ENCODE results near the gene LDLRAD3. TPM values are rescaled to one million over a fixed set of nuclear protein-coding genes. Genes with fewer than 3 reads are reported as not detected.

The LDLRAD3 gene
- total RNA-seq, 1 experiment from 2014 or later: 55.7 TPM

GRCh38 chr11:35918716-35919115 lies 25.1 kb upstream of the LDLRAD3 start:
- Mint-ChIP-seq H3K27ac (ENCODE audit: low read depth, unreplicated experiment) (no peak overlapping the region), H3K36me3 (ENCODE audit: insufficient read depth, unreplicated experiment) (peaks cover 6% of the 10 kb centered on the region), H3K9me3 (ENCODE audit: unreplicated experiment) (no peaks in the 10 kb centered on the region), H3K27me3 (ENCODE audit: insufficient read depth, unreplicated experiment) (no peaks in the 10 kb centered on the region), H3K4me1 (ENCODE audit: insufficient read depth, unreplicated experiment) (peaks cover 27% of the 10 kb centered on the region), H3K4me3 (ENCODE audit: unreplicated experiment) (no peak overlapping the region)
- POLR2A ChIA-PET: interaction anchor here (0.6 to 2.1 kb wide), 5 partner anchors 8 to 25 kb away, joined by 3 to 17 read pairs (median 4); no protein-coding TSS in a partner anchor
- TF ChIP-seq CTCF (IDR thresholded peaks at IDR 0.05; ENCODE audit: unreplicated experiment): no peak
- DNase-seq (ENCODE audit: unreplicated experiment): no peak
- CTCF ChIA-PET: interaction anchor here (1.4 kb wide), 1 partner anchor 25 kb away, joined by 3 read pairs; no protein-coding TSS in a partner anchor
- BruUV-seq (replicated peaks): no TSS peak
- intact Hi-C loops (cut with micrococcal nuclease): no loop called here

- no TSS peak for BruUV-seq (replicated peaks)
- ChIA-PET CTCF (interaction anchor here (1.4 to 1.6 kb wide), 2 partner anchors 11 to 25 kb away, joined by 3 to 6 read pairs; no protein-coding TSS in a partner anchor), POLR2A (interaction anchor here (0.7 to 2.1 kb wide), 7 partner anchors 8 to 47 kb away, joined by 3 to 17 read pairs (median 3); no protein-coding TSS in a partner anchor)
Measured at GRCh38 chr11:35919244-35919643, 24.6 kb upstream of the LDLRAD3 start.

GRCh38 chr11:35923452-35923851 lies 20.4 kb upstream of the LDLRAD3 start:
- intact Hi-C loops (cut with micrococcal nuclease): no loop called here
- DNase-seq (ENCODE audit: unreplicated experiment): no peak
- no peak overlapping the region for H3K27ac Mint-ChIP-seq (ENCODE audit: low read depth, unreplicated experiment)
- POLR2A ChIA-PET: interaction anchor here (1.5 kb wide), 1 partner anchor 8 kb away, joined by 3 read pairs; no protein-coding TSS in a partner anchor
- no peaks in the 10 kb centered on the region for H3K36me3 Mint-ChIP-seq (ENCODE audit: insufficient read depth, unreplicated experiment)
- no peak overlapping the region for H3K4me3 Mint-ChIP-seq (ENCODE audit: unreplicated experiment)
- H3K27me3 Mint-ChIP-seq (ENCODE audit: insufficient read depth, unreplicated experiment): no peaks in the 10 kb centered on the region
- no peak for TF ChIP-seq CTCF (IDR thresholded peaks at IDR 0.05; ENCODE audit: unreplicated experiment)
- no peaks in the 10 kb centered on the region for H3K9me3 Mint-ChIP-seq (ENCODE audit: unreplicated experiment)
- CTCF ChIA-PET: interaction anchor here (0.6 kb wide), 1 partner anchor 681 kb away, joined by 5 read pairs; no protein-coding TSS in a partner anchor
- peaks cover 26% of the 10 kb centered on the region for H3K4me1 Mint-ChIP-seq (ENCODE audit: insufficient read depth, unreplicated experiment)
- no TSS peak for BruUV-seq (replicated peaks)

More at GRCh38 chr11:35919244-35919643, 24.6 kb upstream of the LDLRAD3 start:
- Mint-ChIP-seq H3K27me3 (ENCODE audit: insufficient read depth, unreplicated experiment) (no peaks in the 10 kb centered on the region), H3K9me3 (ENCODE audit: unreplicated experiment) (no peaks in the 10 kb centered on the region), H3K4me1 (ENCODE audit: insufficient read depth, unreplicated experiment) (peaks cover 29% of the 10 kb centered on the region), H3K4me3 (ENCODE audit: unreplicated experiment) (no peak overlapping the region), H3K27ac (ENCODE audit: low read depth, unreplicated experiment) (no peak overlapping the region), H3K36me3 (ENCODE audit: insufficient read depth, unreplicated experiment) (peaks cover 6% of the 10 kb centered on the region)
- no peak for DNase-seq (ENCODE audit: unreplicated experiment)
- TF ChIP-seq CTCF (IDR thresholded peaks at IDR 0.05; ENCODE audit: unreplicated experiment): no peak
- intact Hi-C loops (cut with micrococcal nuclease): no loop called here

GRCh38 chr11:35924811-35925210 lies 19.1 kb upstream of the LDLRAD3 start:
- CTCF ChIA-PET: interaction anchor here (1.5 to 1.7 kb wide), 2 partner anchors 13 to 103 kb away, joined by 4 to 8 read pairs; no protein-coding TSS in a partner anchor
- POLR2A ChIA-PET: interaction anchor here (1.2 to 5.8 kb wide), 3 partner anchors 10 to 31 kb away, joined by 3 to 66 read pairs (median 5); no protein-coding TSS in a partner anchor
- Mint-ChIP-seq H3K9me3 (ENCODE audit: unreplicated experiment) (no peaks in the 10 kb centered on the region), H3K27me3 (ENCODE audit: insufficient read depth, unreplicated experiment) (no peaks in the 10 kb centered on the region), H3K4me1 (ENCODE audit: insufficient read depth, unreplicated experiment) (peaks cover 12% of the 10 kb centered on the region), H3K27ac (ENCODE audit: low read depth, unreplicated experiment) (no peak overlapping the region), H3K4me3 (ENCODE audit: unreplicated experiment) (no peak overlapping the region), H3K36me3 (ENCODE audit: insufficient read depth, unreplicated experiment) (no peaks in the 10 kb centered on the region)
- BruUV-seq (replicated peaks): no TSS peak
- no peak for TF ChIP-seq CTCF (IDR thresholded peaks at IDR 0.05; ENCODE audit: unreplicated experiment)
- intact Hi-C loops (cut with micrococcal nuclease): loop anchor here (5.0 kb wide), 1 partner anchor 308 kb away; the partner anchor contains the start of gene FJX1
- no peak for DNase-seq (ENCODE audit: unreplicated experiment)
